NCI-H2227 (cell line): Measurements from ENCODE around the gene SLC34A1.

Source experiments
- DNase-seq: peaks from one replicate; lab custom pipeline; 2025; ENCODE audit not compliant: unreplicated experiment; lab: John Stamatoyannopoulos, UW

Gene SLC34A1

DNA sequence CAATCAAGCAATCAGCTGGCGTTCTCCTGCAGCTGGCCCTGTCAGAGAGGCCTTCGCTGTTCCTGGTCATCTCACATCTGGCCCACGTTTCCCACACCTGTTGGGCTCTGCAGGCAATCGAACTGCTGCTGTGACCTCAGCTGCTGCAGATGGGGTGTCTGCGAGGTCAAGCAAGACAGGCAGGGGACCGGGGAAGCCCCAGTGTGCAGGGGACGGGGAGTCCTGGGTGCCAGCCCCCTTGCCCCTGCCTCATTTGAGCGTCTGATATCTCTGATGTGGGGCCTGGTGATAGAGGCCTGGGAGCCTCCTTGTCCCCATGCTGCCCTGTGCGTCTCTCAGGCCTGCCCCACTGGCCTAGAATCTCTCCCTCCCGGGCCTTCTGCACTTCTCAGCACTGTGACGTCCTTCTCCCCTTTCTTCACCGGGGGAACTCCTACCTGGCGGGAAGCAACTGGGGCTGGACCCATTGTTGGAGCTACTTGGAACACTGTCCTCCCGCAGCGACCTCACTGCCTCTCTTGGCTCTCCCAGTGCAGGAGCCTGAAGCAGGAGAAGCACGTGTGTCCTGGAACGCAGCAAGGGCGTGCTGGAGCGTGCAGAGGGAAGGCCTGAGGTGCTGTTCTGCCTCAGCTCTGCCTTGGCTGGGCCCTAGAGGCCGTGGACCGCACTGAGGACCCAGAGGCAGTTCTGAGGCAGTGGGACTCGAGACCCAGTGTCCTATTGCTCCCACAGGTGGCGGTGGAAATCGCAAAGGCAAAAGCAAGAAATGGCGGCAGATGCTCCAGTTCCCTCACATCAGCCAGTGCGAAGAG lies 46.1 kb downstream of the SLC34A1 start:
- DNase-seq, result no peak

DNA sequence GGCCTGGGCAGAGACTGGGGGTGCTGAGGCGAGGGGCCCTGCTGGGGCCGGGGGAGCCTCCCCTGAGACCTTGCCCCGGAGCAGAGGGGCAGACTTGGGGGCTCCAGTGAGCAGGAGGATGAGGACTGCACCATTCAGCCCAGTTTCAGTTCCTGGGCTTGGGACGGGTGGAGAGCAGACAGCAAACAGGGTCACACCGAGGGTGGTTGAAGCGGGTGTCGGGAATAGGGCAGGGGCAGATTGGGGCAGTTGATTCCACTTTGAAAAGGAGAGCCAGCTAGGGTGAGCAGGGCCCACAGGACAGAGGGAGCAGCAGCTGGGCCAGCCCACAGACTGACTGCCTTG lies 46.7 kb downstream of the SLC34A1 start:
- DNase-seq, result no peak

DNA sequence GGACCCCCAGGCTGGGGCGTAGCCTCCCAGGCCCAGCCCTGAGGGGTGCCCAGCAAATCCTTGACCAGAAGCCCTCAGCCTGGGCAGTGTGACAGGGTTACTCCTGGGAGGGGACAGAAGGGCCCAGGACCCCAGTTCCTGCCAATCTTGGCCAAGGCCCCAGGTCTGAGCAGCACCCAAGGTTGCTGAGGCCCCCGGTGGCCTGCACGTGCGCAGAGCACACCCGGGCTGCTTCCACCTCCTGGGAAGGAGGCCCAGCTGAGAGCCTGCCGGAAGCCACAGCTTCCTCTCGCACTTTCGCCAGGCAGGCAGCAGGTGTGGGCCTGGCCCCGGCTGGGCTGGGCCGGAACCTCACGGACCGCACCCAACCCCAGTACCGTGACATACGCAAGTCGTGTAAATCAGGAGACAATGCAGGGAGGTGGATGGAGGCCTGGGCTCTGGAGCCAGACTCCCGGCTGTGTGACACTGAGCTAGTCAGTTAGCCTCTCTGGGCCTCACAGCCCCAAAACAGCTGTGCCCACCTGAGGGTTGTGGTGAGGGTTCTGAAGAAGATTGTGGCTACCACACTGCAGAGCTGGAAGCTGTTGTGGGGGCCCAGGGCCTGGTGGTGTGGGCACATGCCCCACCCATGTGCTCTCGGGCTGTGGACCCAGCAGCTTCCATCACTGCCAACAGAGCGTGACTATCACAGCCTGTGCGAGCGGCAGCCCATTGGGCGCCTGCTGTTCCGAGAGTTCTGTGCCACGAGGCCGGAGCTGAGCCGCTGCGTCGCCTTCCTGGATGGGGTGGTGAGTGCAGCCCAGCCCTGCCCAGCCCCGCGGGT lies 47.3 kb downstream of the SLC34A1 start:
- no peak for DNase-seq

DNA sequence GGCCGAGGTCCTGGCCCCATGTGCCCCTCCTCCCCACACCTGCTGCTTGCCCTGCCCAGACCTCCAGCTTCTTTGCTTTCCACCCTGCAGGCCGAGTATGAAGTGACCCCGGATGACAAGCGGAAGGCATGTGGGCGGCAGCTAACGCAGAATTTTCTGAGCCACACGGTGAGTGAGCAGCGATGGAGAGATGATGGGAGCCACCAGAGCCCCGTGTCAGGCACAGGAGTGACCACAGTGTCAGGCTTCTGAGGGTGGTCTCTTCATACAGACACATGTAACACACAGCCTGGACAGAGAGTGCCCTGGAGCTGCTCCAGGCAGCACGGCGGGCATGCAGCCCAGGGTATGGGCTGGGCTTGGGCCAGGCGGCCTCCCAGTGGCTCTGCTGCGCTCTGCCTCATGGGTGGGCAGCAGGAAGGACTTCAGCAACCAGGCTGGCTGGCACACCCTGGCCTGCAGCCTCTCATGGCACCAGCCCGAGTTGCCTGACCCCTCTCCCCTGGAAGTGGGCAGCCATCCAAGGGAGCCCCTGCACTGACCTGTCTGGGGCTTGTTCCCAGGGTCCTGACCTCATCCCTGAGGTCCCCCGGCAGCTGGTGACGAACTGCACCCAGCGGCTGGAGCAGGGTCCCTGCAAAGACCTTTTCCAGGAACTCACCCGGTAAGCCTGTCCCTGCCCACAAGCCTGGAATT lies 48.1 kb downstream of the SLC34A1 start:
- no peak for DNase-seq

DNA sequence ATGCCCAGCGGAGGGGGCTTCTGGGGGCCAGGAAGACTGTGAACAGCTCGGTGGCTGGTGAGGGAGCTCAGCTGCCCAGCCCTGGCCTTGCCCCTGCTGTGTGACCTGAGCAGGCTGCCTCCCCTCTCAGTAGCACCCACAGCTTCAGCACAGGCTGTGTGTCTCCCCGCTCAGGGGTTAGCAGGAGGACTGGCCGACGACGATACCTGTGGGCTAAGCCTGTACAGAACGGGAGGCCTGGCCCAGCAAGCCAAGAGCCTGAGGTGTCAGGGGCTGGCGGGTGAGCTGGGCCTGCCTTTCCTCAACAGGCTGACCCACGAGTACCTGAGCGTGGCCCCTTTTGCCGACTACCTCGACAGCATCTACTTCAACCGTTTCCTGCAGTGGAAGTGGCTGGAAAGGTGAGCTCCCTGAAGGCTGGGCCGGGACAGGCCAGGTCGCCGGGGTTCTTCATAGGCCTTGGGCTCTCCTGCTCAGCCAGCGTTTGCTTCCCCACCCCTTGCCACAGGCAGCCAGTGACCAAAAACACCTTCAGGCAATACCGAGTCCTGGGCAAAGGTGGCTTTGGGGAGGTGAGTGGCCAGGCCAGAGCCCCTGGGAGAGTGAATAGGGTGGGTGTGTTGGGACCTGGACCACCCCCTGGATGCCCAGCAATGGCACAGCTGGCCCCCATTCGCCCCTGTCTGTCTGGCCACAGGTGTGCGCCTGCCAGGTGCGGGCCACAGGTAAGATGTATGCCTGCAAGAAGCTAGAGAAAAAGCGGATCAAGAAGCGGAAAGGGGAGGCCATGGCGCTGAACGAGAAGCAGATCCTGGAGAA lies 48.8 kb downstream of the SLC34A1 start:
- DNase-seq, result no peak

DNA sequence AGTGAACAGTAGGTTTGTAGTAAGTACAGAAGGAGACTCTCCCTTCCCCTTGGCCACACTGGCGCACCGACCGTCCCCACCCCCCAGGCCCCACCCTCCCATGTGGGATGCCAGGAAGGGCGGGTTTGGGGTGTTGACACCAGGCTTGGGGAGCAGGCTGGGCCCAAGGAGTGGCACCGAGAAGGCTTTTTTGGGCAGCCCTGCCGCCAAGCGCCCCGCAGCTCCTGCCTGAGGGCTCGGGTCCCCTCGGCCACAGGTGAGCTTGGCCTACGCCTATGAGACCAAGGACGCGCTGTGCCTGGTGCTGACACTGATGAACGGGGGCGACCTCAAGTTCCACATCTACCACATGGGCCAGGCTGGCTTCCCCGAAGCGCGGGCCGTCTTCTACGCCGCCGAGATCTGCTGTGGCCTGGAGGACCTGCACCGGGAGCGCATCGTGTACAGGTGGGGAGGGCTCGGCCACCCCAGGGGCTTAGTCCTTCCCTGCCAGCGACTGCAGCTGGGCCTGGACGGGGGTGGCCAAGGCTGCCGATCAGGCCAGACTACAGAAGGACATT lies 49.5 kb downstream of the SLC34A1 start:
- no peak for DNase-seq

DNA sequence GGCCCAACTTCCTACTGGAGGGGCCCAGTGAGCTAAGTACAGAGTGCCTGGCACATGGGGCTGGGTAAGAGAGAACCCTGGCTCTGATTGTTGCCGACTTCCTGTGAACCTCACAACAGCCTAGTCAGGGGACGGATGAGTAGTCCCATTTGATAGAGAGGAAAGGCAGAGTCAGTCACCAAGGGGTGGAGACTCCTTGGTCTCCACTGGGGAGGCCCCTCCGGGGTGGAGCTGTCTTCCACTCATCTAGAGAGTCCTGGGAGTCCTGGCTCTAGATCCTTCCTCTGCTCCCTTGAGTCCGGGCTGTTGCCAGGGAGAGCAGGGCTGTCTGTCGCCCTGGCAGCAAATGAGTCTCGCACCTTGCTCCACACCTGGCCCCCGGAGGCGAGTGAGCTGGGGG lies 50.2 kb downstream of the SLC34A1 start:
- DNase-seq, result no peak

DNA sequence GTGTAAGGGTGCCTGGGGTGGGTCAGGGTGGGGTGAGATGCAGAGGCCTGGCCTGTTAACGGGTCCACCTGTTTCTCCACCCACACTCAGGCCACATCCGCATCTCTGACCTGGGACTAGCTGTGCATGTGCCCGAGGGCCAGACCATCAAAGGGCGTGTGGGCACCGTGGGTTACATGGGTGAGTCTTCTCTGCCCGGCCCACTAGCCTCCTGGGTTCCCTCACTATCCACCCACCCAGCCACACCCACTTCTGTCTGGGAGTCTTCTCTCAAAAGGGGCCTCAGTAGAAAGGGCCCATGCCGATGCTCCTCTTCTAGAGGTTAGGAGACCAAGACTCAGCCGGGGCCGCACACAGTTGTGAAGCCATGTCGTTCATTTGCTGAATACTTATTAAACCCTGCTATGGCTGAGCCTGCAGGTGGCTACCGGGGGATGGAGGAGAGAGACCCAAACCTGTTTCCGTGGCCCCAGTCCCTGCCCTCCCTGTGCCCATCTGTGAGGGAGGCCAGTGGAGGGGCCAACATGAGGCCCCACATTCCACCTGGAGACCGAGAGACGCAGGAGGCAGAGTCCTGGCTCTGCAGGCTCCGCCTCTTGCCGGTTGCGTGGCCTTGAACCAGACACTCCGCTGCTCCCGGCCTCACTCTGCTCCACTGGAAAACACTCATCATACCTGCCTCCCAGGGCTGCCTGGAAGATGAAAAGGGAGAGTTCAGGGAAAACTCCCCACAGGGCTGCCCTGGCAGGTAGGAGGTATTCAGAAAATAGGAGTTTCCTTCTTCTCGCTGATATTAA lies 50.9 kb downstream of the SLC34A1 start:
- DNase-seq, result no peak

DNA sequence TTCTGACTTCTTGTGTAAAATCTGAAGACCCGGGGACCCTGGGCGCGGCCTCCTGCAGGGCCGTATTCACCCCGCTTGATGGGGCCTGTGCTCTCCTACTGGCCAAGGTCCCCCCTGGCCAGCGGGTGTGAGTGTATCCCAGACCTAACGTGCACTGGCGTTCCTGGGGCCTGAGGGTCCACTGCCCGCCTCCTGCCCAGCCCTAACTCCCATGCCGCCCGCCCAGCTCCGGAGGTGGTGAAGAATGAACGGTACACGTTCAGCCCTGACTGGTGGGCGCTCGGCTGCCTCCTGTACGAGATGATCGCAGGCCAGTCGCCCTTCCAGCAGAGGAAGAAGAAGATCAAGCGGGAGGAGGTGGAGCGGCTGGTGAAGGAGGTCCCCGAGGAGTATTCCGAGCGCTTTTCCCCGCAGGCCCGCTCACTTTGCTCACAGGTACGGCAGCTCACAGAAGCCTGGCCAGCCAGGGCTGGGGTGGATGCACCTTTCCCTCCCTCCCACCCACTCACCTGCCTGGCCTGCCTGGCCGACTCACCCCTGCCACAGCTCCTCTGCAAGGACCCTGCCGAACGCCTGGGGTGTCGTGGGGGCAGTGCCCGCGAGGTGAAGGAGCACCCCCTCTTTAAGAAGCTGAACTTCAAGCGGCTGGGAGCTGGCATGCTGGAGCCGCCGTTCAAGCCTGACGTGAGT lies 51.8 kb downstream of the SLC34A1 start:
- DNase-seq, result no peak

DNA sequence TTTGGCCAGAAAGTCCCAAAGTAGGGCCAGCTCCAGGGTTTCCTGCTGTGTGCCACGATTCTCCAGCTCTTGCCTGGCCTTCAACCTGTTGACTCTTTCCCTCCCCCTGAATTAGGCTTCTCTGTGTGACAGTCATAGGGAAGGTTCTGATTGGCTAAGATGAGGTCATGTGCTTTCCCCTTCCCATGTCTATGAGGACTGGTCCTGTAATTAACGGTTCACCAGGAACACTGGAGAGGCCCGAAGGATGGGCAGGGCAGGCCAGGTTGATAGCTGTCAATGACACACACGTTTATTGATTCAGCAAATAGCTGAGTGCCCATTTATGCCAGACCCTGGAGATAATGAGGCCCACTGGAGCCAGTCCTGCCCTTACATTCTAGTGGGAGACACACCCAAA lies 53.4 kb downstream of the SLC34A1 start:
- DNase-seq, result peak; percentile 53

DNA sequence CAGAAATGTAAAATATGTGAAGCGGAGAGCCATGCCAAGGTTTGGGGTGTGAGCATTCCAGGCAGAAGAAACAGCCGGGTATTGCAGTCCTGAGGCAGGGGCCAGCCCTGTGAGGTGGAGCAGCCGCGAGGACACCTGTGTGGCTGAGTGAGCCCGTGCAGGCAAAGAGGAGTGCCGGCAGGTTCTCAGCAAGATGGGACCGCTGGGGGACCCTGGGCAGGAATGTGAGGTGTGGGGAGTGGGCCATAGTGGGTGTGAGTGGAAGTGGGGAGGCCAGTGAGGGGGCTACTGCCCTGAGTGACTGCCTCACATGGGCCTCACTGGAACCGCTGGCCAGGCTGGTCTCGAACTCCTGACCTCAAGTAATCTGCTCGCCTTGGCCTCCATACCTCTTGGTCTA lies 54.2 kb downstream of the SLC34A1 start:
- DNase-seq, result no peak

DNA sequence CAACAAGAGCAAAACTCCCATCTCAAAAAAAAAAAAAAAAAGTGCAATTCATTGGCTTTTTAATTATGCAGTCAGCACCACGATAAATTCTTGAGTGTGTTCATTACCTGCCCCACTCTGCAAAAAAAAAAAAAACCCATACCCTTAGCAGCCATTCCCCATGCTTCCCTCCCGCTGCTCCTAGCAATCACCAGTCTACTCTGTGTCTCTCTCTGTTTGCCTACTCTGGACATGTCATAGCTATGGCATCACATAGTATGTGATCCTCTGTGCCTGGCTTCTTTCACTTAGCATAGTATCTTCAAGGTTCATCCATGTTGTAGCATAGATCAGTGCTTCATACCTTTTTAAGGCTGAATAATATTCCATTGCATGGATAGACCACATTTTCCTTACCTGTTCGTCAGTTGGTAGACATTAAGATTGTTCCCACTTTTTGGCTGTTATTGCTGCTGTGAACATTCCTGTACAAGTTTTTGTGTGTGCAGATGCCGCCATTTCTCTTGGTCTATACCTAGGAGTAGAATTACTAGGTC lies 55.4 kb downstream of the SLC34A1 start:
- no peak for DNase-seq

DNA sequence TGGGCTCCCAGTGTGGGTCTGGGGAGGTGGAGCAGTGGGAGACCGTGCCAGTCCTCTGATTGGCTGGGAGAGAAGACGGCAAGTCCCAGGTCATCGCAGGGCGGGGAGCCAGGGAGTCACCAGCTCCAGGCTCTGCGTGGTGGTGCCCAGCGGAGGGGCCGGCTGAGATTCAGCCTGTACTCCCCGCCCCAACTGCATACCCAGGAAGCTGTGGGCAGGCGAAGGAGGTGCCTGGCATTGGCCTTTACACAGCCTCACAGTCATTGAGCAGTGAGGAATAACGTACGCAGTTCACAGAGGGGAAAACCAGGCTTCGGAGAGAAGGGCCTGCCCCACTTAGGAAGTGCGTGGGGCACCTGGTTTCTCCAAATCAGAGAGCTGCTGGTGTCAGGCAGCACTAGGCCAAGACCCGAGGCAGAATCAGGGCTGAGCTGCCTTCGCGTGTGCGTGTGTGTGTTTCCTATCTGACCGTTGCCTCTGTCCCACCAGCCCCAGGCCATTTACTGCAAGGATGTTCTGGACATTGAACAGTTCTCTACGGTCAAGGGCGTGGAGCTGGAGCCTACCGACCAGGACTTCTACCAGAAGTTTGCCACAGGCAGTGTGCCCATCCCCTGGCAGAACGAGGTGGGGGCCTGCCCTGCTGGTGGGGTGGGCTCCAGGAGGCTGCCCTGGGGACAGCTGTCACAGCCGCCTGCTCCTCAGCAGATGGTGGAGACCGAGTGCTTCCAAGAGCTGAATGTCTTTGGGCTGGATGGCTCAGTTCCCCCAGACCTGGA lies 56.2 kb downstream of the SLC34A1 start:
- no peak for DNase-seq

DNA sequence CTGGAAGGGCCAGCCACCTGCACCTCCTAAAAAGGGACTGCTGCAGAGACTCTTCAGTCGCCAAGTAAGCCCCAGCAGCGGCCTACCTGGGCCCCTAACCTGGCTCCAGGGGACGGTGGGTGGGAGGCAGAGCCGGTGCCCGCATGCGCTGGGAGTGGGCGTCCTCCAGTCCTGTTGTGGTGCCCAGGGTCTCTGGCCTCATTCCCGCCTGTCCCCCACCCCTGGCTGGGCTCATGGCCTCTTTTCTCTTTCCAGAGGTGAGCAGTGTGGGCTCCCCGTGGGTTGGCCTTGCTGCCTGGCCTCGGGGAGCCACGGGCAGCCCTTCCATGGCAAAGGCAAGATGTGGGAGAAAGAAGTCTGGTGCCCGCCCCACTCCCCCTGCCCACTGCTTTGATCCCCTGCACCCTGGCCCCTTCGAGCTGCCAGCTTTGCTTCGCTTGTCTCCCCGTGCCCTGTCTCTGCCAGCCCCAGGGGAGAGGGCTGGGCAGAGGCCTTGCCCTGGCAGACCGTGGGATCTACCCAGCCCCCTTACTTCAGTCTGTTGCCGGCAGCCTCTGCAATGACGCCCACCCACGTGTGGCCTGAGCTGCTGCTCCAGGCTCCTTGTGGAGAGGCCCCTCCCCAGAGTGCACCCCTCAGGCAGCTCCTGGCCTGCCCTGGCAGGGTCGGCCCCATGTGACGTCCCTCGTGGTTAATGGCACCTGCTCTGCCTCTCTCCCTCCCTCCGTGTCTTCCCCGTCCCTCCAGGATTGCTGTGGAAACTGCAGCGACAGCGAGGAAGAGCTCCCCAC lies 57.0 kb downstream of the SLC34A1 start:
- no peak for DNase-seq

DNA sequence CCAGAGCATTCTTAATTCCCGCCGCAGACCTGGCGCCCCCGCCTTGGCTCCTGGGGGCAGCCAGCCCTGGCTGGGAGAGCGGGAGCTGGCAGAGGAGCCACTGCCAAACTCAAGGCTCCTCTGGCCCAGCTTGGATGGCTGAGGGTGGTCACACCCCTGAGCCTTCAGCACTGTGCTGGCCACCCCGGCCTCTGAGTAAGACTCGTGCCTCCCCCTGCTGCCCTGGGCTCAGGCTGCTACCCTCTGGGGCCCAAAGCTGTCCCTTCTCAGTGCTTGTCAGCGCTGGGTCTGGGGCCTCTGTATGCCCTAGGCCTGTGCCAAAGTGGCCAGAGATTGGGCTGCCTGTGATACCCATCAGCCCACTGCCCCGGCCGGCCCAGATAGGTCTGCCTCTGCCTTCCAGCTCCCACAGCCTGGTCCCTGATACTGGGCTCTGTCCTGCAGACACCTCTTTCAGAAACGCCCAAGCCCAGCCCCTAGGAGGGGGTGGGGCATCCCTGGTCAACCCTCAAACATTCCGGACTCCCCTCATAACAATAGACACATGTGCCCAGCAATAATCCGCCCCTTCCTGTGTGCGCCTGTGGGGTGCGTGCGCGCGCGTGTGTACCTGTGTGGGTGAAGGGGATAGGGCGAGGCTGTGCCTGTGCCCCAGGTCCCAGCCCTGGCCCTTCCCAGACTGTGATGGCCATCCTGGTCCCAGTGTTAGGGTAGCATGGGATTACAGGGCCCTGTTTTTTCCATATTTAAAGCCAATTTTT lies 58.0 kb downstream of the SLC34A1 start:
- no peak for DNase-seq

DNA sequence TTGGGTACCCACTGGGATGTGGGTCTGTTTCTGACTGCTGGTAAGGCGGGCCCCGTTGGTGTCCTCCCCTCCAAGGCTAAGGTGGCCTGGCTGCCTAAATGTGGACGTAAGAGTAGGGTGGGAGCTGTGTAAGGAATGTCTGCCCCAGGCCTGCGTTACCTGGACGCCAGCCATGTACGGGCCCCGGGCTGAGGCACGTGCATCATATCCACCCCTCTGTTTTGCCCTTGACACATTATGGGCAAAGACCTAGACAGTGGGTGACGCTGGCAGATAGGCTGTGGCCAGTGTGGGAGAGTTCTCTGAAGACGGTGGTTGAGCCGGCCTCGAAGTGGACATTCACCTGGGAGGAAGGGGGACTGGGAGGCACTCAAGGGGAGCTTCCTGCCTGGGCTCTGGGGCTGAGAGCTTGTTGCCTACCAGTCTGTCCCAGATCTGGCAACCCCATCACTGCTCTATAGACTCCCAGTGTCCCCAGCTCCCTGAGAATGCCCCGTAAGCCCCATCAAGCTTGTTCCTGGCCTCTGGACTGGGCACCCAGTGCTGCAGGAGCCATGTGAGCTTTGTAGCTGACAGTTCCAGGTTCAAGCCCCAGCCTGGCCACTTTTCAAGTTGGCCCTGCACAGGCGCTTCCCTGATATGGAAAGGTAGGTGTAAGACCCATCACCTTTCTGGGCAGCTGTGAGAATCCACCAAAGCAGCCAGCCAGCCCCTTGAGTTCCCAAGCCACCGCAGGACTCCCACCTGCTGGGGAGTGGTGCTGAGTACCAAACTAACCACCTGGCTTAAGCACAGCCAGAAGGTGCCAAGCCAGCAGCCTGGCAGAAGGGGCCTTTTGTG lies 59.1 kb downstream of the SLC34A1 start:
- no peak for DNase-seq
